Activated T-cell treated with anti-CD3 and anti-CD28 coated beads for 4 hours (primary cell): ENCODE data around the gene VSTM2B.
"Not testable (repeated sequence)": the region's sequence is repeated elsewhere in the genome, so short reads cannot be mapped to it uniquely, and the experiment has no call there.

Experiments
- DNase-seq: peaks from one replicate; pipeline ENCODE4 v3.0.0-alpha.2; 2020

VSTM2B gene

GRCh38 chr19:29547981-29548380 lies 22.2 kb downstream of the VSTM2B start:
- no peak for DNase-seq

- DNase-seq, result no peak
Measured at GRCh38 chr19:29548483-29549085, 22.8 kb downstream of the VSTM2B start.

GRCh38 chr19:29549105-29550070 lies 23.6 kb downstream of the VSTM2B start:
- no peak for DNase-seq

- no peak for DNase-seq
Measured at GRCh38 chr19:29550896-29551295, 25.1 kb downstream of the VSTM2B start.

GRCh38 chr19:29551774-29552173 lies 26.0 kb downstream of the VSTM2B start:
- no peak for DNase-seq

- no peak for DNase-seq
Measured at GRCh38 chr19:29552454-29553280, 26.9 kb downstream of the VSTM2B start.

GRCh38 chr19:29554149-29554548 lies 28.4 kb downstream of the VSTM2B start:
- DNase-seq, result no peak

GRCh38 chr19:29559110-29559509 lies 33.3 kb downstream of the VSTM2B start:
- DNase-seq, result not testable (repeated sequence)

- DNase-seq, result no peak
Measured at GRCh38 chr19:29559743-29560142, 33.9 kb downstream of the VSTM2B start.

- DNase-seq, result no peak
Measured at GRCh38 chr19:29560313-29561075, 34.7 kb downstream of the VSTM2B start.

GRCh38 chr19:29561601-29562000 lies 35.8 kb downstream of the VSTM2B start:
- DNase-seq, result no peak

- no peak for DNase-seq
Measured at GRCh38 chr19:29562299-29563297, 36.8 kb downstream of the VSTM2B start.

- no peak for DNase-seq
Measured at GRCh38 chr19:29563486-29564101, 37.8 kb downstream of the VSTM2B start.

GRCh38 chr19:29564574-29565005 lies 38.8 kb downstream of the VSTM2B start:
- no peak for DNase-seq

GRCh38 chr19:29565171-29565570 lies 39.4 kb downstream of the VSTM2B start:
- no peak for DNase-seq

GRCh38 chr19:29566496-29567054 lies 40.8 kb downstream of the VSTM2B start:
- no peak for DNase-seq

GRCh38 chr19:29567366-29567915 lies 41.6 kb downstream of the VSTM2B start:
- no peak for DNase-seq

GRCh38 chr19:29568036-29569025 lies 42.5 kb downstream of the VSTM2B start:
- DNase-seq, result no peak
